Liver (tissue), 3 donors: ENCODE data around the gene CTDSP2.

ENCODE experiments used
- CTCF ChIP-seq: fragments of 150-350 bp; IDR thresholded peaks from 2 replicates; pipeline ENCODE4 v1.5.1; 2017; ENCODE audit warnings: improper control_type of control experiment, low read depth, low read length; ENCODE audit not compliant: missing input control
- MAX ChIP-seq: IDR thresholded peaks from 2 replicates; pipeline ENCODE4 v1.6.1; 2016; ENCODE audit warnings: antibody characterized with exemption
- NR2F2 ChIP-seq: IDR thresholded peaks from 2 replicates; pipeline ENCODE4 v1.6.1; 2016; ENCODE audit warnings: antibody characterized with exemption
- RAD21 ChIP-seq, 2 donors: IDR thresholded peaks; 2 replicates each; pipeline ENCODE4 v1.6.1; 2016; ENCODE audit warnings: antibody characterized with exemption in 2 of 2, mild to moderate bottlenecking in 2 of 2
- REST ChIP-seq: IDR thresholded peaks from 2 replicates; pipeline ENCODE4 v1.6.1; 2016; ENCODE audit warnings: antibody characterized with exemption, mild to moderate bottlenecking
- YY1 ChIP-seq: IDR thresholded peaks from 2 replicates; pipeline ENCODE4 v1.6.1; 2016; ENCODE audit warnings: antibody characterized with exemption, mild to moderate bottlenecking
- donor health status: healthy.
- donor health status: healthy.

DNA sequence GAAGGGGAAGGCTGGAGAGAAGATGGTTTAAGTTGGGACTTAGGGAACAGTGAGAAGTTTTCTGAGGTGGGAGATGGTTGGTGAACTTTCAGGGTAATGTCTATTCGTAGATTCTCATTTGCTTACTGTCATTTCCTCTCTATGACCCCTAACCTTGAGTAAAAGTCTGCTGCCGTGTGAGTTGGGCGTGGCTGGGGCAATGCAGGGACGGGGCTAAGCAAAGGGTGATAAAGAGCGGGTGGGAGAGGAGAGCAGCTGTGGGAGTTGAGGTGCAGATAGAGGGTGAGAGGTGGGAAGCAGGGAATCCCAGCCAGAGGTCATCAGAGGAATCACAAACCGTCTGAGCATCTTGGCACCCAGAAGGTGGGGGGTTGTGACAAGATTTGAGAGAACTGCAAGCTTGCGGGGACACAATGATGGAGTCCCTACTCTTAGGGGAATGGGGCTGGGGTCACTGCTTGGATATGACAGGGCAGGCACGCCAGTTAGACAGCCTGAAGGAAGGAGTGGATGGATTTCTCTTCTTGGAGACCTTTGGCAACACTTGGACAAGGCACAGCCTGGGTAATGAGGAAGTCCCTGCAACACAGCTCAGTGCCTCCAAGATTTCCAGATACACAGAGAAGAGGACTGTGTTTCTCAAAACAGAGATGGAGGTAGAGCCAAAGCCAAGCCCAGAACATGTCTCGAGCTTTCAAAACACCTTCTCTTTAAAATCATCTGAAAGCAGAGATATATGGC, 45.9 kb upstream of the CTDSP2 start:
- no peak for TF ChIP-seq REST
- TF ChIP-seq CTCF: no peak
- no peak for TF ChIP-seq RAD21 (IDR thresholded peaks at IDR 0.05)
- TF ChIP-seq NR2F2: no peak
- no peak for TF ChIP-seq MAX
- TF ChIP-seq YY1: no peak
